Measurements from ENCODE around the gene LCLAT1.

LCLAT1 gene

DNA sequence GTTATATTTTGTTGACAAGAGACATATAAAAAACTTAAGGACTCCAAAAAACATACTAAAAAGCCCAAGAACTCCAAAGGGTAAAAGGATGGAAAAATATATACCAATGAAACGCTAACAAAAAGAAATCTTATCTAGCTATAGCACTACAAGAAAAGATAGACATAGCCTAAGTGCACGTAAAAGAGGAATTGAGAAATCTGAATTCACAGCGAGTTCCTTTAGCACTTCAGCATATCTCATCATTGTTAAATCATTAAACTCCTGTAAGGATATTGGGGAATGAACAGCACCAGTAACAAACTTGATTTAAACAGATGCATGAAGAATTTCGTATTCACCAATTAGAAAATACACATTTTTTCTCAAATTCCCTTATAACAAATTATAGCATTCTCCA is 226.1 kb downstream of the LCLAT1 start:
- DNase-seq (ENCODE audit: low read depth in 2 of 2), result no peak

GRCh38 chr2:30675758-30676157 is 228.7 kb downstream of the LCLAT1 start:
- DNase-seq (ENCODE audit: low read depth in 2 of 2), result no peak

GRCh38 chr2:30677231-30677630 is 230.2 kb downstream of the LCLAT1 start:
- no peak for DNase-seq (ENCODE audit: low read depth in 2 of 2)

- DNase-seq (ENCODE audit: low read depth in 2 of 2), result no peak
These were observed 230.9 kb downstream of the LCLAT1 start for GRCh38 chr2:30677861-30678385.

DNA sequence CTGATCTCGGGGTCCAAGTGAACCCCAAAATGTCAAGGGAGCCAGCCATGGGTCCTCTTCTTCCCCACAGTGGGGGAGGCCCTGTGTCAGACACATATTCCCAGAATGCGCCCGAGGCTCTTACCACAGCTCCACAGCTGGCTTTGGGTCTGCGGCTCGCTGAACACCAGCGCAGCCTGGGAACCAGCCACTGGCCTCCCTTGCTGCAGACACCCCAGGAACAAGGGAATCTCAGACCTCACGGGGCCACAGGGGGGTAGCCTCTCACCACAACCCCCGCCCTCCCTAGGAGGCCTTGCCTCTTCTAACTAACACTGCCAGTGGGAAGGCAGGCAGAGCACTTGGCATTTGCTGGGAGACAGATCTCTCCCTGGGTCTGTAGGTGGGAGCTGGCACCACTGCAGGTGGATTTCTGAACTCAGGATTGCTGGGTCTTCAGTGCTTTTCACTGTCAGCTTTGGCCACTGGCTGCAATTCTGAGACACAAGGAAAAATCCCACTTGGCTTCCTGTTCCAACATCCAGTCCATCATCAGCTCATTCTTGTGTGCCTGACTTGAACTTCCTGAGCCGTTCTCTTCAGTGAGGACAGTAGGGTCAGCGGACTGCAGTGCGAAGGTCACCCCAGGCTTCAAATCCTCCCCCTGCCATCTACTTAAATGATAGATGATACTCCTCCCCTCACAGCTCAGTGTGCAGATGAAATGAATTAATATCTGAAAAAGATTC is 231.5 kb downstream of the LCLAT1 start:
- DNase-seq (ENCODE audit: low read depth in 2 of 2), result no peak

GRCh38 chr2:30679426-30680088 is 232.5 kb downstream of the LCLAT1 start:
- DNase-seq (ENCODE audit: low read depth in 2 of 2), result no peak

- no peak for DNase-seq (ENCODE audit: low read depth in 2 of 2)
These were observed 233.1 kb downstream of the LCLAT1 start for GRCh38 chr2:30680121-30680520.

- DNase-seq (ENCODE audit: low read depth in 2 of 2), result no peak
These were observed 234.0 kb downstream of the LCLAT1 start for GRCh38 chr2:30681022-30681421.

DNA sequence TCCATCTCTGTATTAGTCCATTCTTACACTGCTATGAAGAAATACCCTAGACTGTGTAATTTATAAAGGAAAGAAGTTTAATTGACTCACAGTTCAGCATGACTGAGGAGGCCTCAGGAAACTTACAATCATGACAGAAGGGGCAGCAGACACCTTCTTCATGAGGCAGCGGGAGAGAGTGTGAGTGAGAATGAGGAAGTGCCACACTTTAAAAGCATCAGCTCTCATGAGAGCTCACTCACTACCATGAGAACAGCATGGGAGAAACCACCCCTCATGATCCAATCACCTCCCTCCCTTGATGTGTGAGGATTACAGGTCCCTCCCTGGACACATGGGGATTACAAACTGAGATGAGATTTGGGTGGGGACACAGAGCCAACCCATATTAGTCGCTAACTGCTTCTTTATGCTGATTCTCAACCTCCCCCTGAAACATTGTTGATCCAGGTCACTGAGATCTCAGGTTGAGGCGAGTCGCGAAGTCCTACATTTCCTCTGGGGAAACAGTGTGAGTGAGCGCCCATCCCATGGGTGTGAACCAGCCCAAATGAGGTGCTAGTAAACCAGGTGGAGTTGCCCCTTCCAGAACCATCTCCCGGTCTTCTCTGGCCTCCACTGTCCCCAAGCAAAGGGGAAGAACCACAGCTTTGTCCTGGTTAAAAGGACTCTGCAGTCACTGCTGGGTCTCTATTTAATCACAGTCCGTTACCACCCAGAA is 236.3 kb downstream of the LCLAT1 start:
- no peak for DNase-seq (ENCODE audit: low read depth in 2 of 2)

DNA sequence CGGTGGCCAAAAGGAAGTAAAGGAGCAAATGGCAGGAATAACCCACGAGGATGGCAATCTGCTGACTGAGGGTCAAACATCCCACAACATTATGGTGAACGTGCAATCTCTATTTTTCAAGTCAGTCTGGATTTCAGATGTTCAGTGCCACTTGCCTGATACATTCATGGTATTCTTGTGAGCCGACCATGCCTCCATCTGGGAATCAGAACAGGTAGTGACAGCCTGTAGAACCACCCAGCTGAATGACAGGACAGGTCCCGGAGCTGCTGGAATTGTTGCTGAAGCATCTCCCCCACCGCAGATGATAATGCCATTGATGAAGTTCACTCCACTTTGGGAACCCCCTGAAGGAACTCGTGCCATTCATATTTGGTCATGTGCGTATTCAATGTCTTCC is 237.0 kb downstream of the LCLAT1 start:
- no peak for DNase-seq (ENCODE audit: low read depth in 2 of 2)

DNA sequence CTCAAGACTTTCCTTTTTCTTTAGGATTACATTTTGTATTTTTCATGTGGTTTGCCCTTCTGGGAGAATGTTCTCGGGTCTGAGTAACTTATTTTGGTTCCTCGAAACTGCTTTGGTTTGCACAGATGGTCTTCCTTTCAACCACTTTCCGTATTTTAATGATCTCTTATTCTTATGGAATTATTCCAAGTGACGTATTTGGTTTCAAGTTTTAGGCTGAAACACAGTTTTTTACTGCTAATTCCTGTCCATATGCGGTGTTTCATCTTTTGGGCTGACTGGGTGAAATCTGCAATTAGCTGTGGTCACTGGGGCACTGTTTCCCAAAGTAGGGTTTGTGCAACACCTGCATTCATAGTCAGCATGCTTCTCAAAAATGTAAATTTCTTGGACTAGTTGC is 237.5 kb downstream of the LCLAT1 start:
- DNase-seq (ENCODE audit: low read depth in 2 of 2), result no peak

- DNase-seq (ENCODE audit: low read depth in 2 of 2), result no peak
These were observed 237.9 kb downstream of the LCLAT1 start for GRCh38 chr2:30684996-30685395.

DNA sequence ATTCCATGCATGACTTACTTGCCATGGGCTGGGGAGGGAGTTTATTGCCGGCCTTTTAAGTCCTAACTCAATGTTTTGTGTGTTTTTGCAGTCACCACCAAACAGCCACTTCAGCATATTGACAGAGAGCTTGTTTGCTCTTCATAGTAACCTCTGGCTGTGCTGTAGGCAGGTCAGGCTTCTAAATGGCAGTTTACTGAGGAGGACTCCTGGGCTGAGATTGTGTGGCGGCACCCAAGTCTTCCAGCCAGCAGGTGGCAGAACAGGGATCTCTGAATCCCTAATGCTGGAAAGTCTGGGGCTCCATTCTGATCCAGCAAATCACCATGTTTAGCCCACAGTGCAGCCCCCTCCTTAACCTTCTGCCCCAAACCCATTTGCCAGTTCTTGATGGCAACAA is 239.0 kb downstream of the LCLAT1 start:
- no peak for DNase-seq (ENCODE audit: low read depth in 2 of 2)

- no peak for DNase-seq (ENCODE audit: low read depth in 2 of 2)
These were observed 239.6 kb downstream of the LCLAT1 start for GRCh38 chr2:30686669-30687068.

GRCh38 chr2:30688956-30689401 is 241.9 kb downstream of the LCLAT1 start:
- DNase-seq (ENCODE audit: low read depth in 2 of 2), result no peak

- no peak for DNase-seq (ENCODE audit: low read depth in 2 of 2)
These were observed 242.6 kb downstream of the LCLAT1 start for GRCh38 chr2:30689496-30690125.

DNA sequence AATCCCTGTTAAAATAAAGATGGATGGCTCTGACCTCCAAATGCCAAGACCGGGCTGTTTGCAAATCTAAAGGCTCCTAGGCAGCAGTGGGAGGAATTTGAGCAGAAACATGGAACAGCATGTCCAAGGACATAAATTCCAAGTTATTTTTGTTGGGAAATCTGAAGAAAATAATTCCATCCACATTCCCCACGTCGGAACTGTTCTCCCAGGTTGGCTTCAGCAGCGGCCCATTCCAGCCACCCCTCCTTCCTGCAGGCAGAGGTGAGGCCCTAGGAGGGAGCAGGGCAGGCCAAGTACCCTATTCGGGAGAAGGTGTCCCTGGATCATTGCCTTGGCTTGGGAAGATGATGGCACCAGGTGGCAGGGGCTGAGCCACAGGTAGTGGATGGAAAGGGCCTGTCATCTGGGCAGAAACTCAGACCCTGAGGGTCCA is 243.1 kb downstream of the LCLAT1 start:
- no peak for DNase-seq (ENCODE audit: low read depth in 2 of 2)

GRCh38 chr2:30691091-30691947 is 244.3 kb downstream of the LCLAT1 start:
- DNase-seq (ENCODE audit: low read depth in 2 of 2), result no peak

DNA sequence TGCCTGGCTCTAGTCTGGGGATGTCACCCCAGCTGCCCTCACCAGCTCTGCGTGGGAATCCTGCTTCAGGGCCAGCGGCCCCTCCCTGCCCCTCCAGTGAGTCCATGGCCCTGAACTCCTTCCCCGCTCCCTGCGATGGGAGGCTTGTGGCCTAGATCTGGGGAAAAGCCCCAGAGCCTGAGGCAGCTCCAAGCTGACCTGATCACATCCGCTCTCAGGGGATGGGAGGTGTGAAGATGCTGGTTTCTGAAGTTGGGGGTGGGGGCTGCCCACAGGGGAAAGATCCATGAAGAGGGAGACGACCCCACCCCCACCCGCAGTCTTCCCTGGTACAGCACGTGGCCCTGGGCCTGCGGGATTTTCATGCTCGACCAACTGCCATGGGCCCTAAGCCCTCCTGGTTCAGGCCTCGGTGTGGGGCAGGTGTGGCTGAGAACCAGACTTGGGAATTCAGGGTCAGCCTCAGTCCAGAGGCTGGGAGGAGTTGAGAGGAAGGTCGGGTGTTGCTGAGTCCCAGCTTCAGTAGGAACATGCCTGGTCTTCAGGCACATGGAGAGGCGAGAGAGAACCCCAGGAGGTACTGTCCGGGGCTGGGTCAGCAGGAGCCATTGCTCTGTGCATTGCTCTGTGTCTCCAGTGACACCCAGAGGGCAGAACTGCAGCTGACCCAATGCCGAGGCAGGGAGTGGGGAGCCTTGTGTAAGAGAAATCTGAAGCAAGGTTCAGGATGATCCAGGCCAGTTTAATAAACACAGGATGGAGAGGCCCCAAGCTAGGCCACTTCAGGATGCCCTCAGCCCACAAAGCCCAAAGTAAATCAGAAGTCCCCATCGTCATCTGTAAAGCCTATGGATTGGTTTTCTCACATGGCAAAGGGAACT is 245.1 kb downstream of the LCLAT1 start:
- no peak for DNase-seq (ENCODE audit: low read depth in 2 of 2)

DNA sequence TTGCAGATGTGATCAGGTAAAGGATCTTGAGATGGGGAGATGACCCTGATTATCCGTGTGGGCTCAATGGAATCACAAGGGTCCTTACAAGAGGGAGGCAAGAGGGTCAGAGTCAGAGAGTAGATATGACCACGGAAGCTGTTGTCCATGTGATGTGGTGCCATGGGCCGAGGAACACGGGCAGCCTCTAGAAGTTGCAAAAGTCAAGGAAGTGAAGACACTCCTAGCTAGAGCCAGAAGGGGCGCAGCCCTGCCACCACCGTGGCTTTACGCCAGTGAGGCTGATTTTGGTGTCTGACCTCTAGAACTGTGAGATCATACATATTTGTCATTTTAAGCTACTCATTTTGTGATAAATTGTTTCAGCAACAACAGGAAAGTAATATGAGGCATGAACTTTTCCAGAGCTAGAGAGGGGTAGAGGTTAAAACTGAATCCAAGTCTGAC is 245.8 kb downstream of the LCLAT1 start:
- DNase-seq (ENCODE audit: low read depth in 2 of 2), result no peak

Measured in activated CD4-positive, alpha-beta T cell treated with anti-CD3 and anti-CD28 coated beads for 24 hours (primary cell).